Neuron (in vitro differentiated cells): ENCODE data around the gene SSBP2.
"Not testable (repeated sequence)": the region's sequence is repeated elsewhere in the genome, so short reads cannot be mapped to it uniquely, and the experiment has no call there.

Experiments
- H2AFZ ChIP-seq: one replicate; pipeline ENCODE4 v1.6.1; 2013; ENCODE audit warnings: low read depth, mild to moderate bottlenecking, inconsistent platforms, low read length, moderate library complexity
- H3K27me3 ChIP-seq: one replicate; pipeline ENCODE4 v1.6.1; 2013; ENCODE audit warnings: low read length; ENCODE audit not compliant: insufficient read depth
- H3K36me3 ChIP-seq: one replicate; pipeline ENCODE4 v1.6.1; 2013; ENCODE audit warnings: low read length; ENCODE audit not compliant: insufficient read depth
- H3K4me1 ChIP-seq: one replicate; pipeline ENCODE4 v1.6.1; 2013; ENCODE audit warnings: low read length; ENCODE audit not compliant: insufficient read depth
- H3K4me3 ChIP-seq: 2 replicates; pipeline ENCODE4 v1.5.1; 2013; ENCODE audit warnings: mild to moderate bottlenecking, low read length, moderate library complexity
- H3K9me3 ChIP-seq: one replicate; pipeline ENCODE4 v1.6.1; 2013; ENCODE audit warnings: low read length

SSBP2 gene

GRCh38 chr5:81517462-81517861, 233.4 kb downstream of the SSBP2 start:
- Histone ChIP-seq H3K9me3 (no peaks in the 10 kb centered on the region), H3K27me3 (no peaks in the 10 kb centered on the region), H3K4me3 (no peak overlapping the region), H2AFZ (no peak overlapping the region), H3K36me3 (peaks cover 8% of the 10 kb centered on the region), H3K4me1 (no peaks in the 10 kb centered on the region)

GRCh38 chr5:81516091-81516490, 234.8 kb downstream of the SSBP2 start:
- Histone ChIP-seq H3K27me3 (no peaks in the 10 kb centered on the region), H3K4me3 (no peak overlapping the region)

GRCh38 chr5:81513982-81514381, 236.9 kb downstream of the SSBP2 start:
- no peak overlapping the region for H3K4me3 ChIP-seq
- H3K36me3 ChIP-seq, result peaks cover 12% of the 10 kb centered on the region
- H3K4me1 ChIP-seq, result no peaks in the 10 kb centered on the region
- no peaks in the 10 kb centered on the region for H3K27me3 ChIP-seq
- H3K9me3 ChIP-seq, result no peaks in the 10 kb centered on the region
- H2AFZ ChIP-seq, result no peak overlapping the region

More at GRCh38 chr5:81516091-81516490, 234.8 kb downstream of the SSBP2 start:
- H2AFZ ChIP-seq, result no peak overlapping the region
- peaks cover 12% of the 10 kb centered on the region for H3K36me3 ChIP-seq
- no peaks in the 10 kb centered on the region for H3K4me1 ChIP-seq
- H3K9me3 ChIP-seq, result no peaks in the 10 kb centered on the region

- H3K36me3 ChIP-seq, result peaks cover 12% of the 10 kb centered on the region
- no peaks in the 10 kb centered on the region for H3K9me3 ChIP-seq
- H3K4me1 ChIP-seq, result no peaks in the 10 kb centered on the region
- no peak overlapping the region for H3K4me3 ChIP-seq
- H2AFZ ChIP-seq, result no peak overlapping the region
- no peaks in the 10 kb centered on the region for H3K27me3 ChIP-seq
These were observed 237.4 kb downstream of the SSBP2 start for GRCh38 chr5:81513473-81513872.

- no peaks in the 10 kb centered on the region for H3K9me3 ChIP-seq
- H3K4me1 ChIP-seq, result peaks cover 7% of the 10 kb centered on the region
- peaks cover 3% of the 10 kb centered on the region for H3K36me3 ChIP-seq
- H3K4me3 ChIP-seq, result no peak overlapping the region
- no peaks in the 10 kb centered on the region for H3K27me3 ChIP-seq
- H2AFZ ChIP-seq, result no peak overlapping the region
These were observed 243.9 kb downstream of the SSBP2 start for GRCh38 chr5:81506900-81507588.

- no peak overlapping the region for H3K4me3 ChIP-seq
- no peaks in the 10 kb centered on the region for H3K27me3 ChIP-seq
- H3K4me1 ChIP-seq, result peaks cover 7% of the 10 kb centered on the region
- peaks cover 2% of the 10 kb centered on the region for H3K36me3 ChIP-seq
- H2AFZ ChIP-seq, result no peak overlapping the region
- H3K9me3 ChIP-seq, result no peaks in the 10 kb centered on the region
These were observed 244.5 kb downstream of the SSBP2 start for GRCh38 chr5:81506378-81506777.

GRCh38 chr5:81505672-81506071, 245.2 kb downstream of the SSBP2 start:
- Histone ChIP-seq H3K9me3 (no peaks in the 10 kb centered on the region), H3K4me3 (no peak overlapping the region), H3K36me3 (peaks cover 2% of the 10 kb centered on the region)

GRCh38 chr5:81503602-81504001, 247.3 kb downstream of the SSBP2 start:
- not testable (repeated sequence) for H3K4me3 ChIP-seq, H3K4me1 ChIP-seq, H3K27me3 ChIP-seq, H2AFZ ChIP-seq, H3K9me3 ChIP-seq, H3K36me3 ChIP-seq

More at GRCh38 chr5:81505672-81506071, 245.2 kb downstream of the SSBP2 start:
- peaks cover 7% of the 10 kb centered on the region for H3K4me1 ChIP-seq
- H3K27me3 ChIP-seq, result no peaks in the 10 kb centered on the region
- no peak overlapping the region for H2AFZ ChIP-seq

GRCh38 chr5:81495286-81495685, 255.6 kb downstream of the SSBP2 start:
- no peaks in the 10 kb centered on the region for H3K36me3 ChIP-seq
- H3K9me3 ChIP-seq, result no peaks in the 10 kb centered on the region
- no peak overlapping the region for H2AFZ ChIP-seq
- no peaks in the 10 kb centered on the region for H3K27me3 ChIP-seq
- H3K4me1 ChIP-seq, result no peaks in the 10 kb centered on the region
- H3K4me3 ChIP-seq, result no peak overlapping the region

GRCh38 chr5:81488862-81489261, 262.0 kb downstream of the SSBP2 start:
- no peaks in the 10 kb centered on the region for H3K9me3 ChIP-seq
- H3K4me3 ChIP-seq, result no peak overlapping the region
- H3K27me3 ChIP-seq, result no peaks in the 10 kb centered on the region
- H3K36me3 ChIP-seq, result peaks cover 3% of the 10 kb centered on the region
- H3K4me1 ChIP-seq, result no peaks in the 10 kb centered on the region
- no peak overlapping the region for H2AFZ ChIP-seq

- Histone ChIP-seq H3K4me1 (no peaks in the 10 kb centered on the region), H3K36me3 (peaks cover 8% of the 10 kb centered on the region), H3K27me3 (no peaks in the 10 kb centered on the region)
These were observed 264.2 kb downstream of the SSBP2 start for GRCh38 chr5:81486711-81487110.

GRCh38 chr5:81482595-81482994, 268.3 kb downstream of the SSBP2 start:
- Histone ChIP-seq H2AFZ (no peak overlapping the region), H3K4me1 (no peaks in the 10 kb centered on the region), H3K4me3 (no peak overlapping the region), H3K27me3 (no peaks in the 10 kb centered on the region), H3K9me3 (no peaks in the 10 kb centered on the region), H3K36me3 (peaks cover 11% of the 10 kb centered on the region)

More at GRCh38 chr5:81486711-81487110, 264.2 kb downstream of the SSBP2 start:
- Histone ChIP-seq H3K4me3 (no peak overlapping the region), H2AFZ (no peak overlapping the region), H3K9me3 (no peaks in the 10 kb centered on the region)

- not testable (repeated sequence) for H2AFZ ChIP-seq, H3K27me3 ChIP-seq, H3K4me1 ChIP-seq, H3K9me3 ChIP-seq, H3K4me3 ChIP-seq
- peaks cover 40% of the 10 kb centered on the region for H3K36me3 ChIP-seq
These were observed 277.5 kb downstream of the SSBP2 start for GRCh38 chr5:81473395-81473794.

- H3K27me3 ChIP-seq, result no peaks in the 10 kb centered on the region
- H2AFZ ChIP-seq, result no peak overlapping the region
- no peak overlapping the region for H3K4me3 ChIP-seq
- peaks cover 9% of the 10 kb centered on the region for H3K9me3 ChIP-seq
- H3K4me1 ChIP-seq, result no peaks in the 10 kb centered on the region
- peaks cover 44% of the 10 kb centered on the region for H3K36me3 ChIP-seq
These were observed 281.2 kb downstream of the SSBP2 start for GRCh38 chr5:81469676-81470075.
